ENCODE results near the gene MERTK. TPM values are rescaled to one million over a fixed set of nuclear protein-coding genes. Genes with fewer than 3 reads are reported as not detected.

The MERTK gene
- total RNA-seq, 6 donors from 2014 or later: 15.5 to 141 (median 21.9) TPM

DNA sequence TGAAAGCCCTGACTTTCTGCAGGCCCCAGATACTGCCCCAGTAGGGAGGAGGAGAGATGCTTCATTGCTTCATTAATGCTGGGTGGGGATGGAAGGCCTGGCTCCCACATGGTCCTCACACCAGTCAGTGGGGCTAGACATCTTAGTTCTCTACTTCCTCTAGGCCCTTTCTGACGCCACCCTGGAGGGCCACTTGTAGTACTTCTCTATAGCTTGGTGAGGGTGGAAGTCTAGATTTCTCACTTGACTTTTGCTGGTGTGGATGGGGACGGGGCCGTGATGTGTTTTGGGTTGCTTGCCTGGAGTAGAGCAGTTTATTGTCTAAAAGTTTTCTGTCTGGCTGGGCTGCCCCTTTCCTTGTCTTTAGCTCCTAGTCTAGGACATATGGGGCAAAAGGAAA, 18.7 kb downstream of the MERTK start:
- WGBS, 2 donors: 70 to 74% methylated on average over 3 of the region's 3 CpGs
- H3K4me1 ChIP-seq: peaks cover 7 to 25% (median 20%) of the 10 kb centered on the region in 4 donors
- H3K4me3 ChIP-seq: no peak overlapping the region
- no peak overlapping the region for H3K27ac ChIP-seq
- no peaks in the 10 kb centered on the region for H3K27me3 ChIP-seq
- DNase-seq (no peak), ATAC-seq (ENCODE audit: low FRiP score in 2 of 2) (no peak)
- no peaks in the 10 kb centered on the region for H3K9me3 ChIP-seq
- TF ChIP-seq EP300 (IDR thresholded peaks at IDR 0.05) (no peak), POLR2A (IDR thresholded peaks at IDR 0.05) (no peak), POLR2AphosphoS5 (IDR thresholded peaks at IDR 0.05) (no peak)
- TF ChIP-seq, protein P1, sequence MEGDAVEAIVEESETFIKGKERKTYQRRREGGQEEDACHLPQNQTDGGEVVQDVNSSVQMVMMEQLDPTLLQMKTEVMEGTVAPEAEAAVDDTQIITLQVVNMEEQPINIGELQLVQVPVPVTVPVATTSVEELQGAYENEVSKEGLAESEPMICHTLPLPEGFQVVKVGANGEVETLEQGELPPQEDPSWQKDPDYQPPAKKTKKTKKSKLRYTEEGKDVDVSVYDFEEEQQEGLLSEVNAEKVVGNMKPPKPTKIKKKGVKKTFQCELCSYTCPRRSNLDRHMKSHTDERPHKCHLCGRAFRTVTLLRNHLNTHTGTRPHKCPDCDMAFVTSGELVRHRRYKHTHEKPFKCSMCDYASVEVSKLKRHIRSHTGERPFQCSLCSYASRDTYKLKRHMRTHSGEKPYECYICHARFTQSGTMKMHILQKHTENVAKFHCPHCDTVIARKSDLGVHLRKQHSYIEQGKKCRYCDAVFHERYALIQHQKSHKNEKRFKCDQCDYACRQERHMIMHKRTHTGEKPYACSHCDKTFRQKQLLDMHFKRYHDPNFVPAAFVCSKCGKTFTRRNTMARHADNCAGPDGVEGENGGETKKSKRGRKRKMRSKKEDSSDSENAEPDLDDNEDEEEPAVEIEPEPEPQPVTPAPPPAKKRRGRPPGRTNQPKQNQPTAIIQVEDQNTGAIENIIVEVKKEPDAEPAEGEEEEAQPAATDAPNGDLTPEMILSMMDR (IDR thresholded peaks at IDR 0.05): no peak
- H3K36me3 ChIP-seq: peaks cover 0 to 6% (median 0%) of the 10 kb centered on the region in 4 donors

DNA sequence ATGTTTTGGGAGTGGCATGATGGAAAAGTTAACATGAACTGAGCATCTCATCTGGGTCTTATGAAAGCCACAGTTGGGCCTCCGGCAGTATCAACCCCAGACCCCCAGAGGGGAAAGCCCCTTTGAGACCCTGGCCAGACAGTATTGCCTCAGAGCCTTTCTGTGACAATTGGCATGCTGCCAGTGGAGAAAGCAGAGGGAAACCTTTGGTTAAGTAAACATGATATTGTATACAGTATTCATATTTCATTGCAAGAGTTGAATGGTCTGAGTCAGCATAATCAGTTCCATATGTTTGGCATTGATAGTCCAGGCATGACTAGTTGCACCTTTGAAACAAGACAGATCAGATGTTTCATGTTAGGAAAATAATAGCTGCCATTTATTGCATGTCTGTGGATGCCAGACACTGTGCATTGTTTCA, 20.0 kb downstream of the MERTK start:
- Histone ChIP-seq H3K27ac (peak overlapping the region in 1 of 4 donors; percentile 62), H3K27me3 (no peaks in the 10 kb centered on the region), H3K4me1 (peaks cover 7 to 25% (median 23%) of the 10 kb centered on the region in 4 donors), H3K9me3 (no peaks in the 10 kb centered on the region), H3K36me3 (peaks cover 0 to 6% (median 0%) of the 10 kb centered on the region in 4 donors), H3K4me3 (no peak overlapping the region)
- DNase-seq (no peak), ATAC-seq (ENCODE audit: low FRiP score in 2 of 2) (no peak)
- WGBS, 2 donors: 67 to 72% methylated on average over 1 of the region's 1 CpG
- TF ChIP-seq POLR2AphosphoS5 (IDR thresholded peaks at IDR 0.05) (no peak), EP300 (IDR thresholded peaks at IDR 0.05) (no peak), POLR2A (IDR thresholded peaks at IDR 0.05) (no peak)
- TF ChIP-seq, protein P1 (IDR thresholded peaks at IDR 0.05): no peak

DNA sequence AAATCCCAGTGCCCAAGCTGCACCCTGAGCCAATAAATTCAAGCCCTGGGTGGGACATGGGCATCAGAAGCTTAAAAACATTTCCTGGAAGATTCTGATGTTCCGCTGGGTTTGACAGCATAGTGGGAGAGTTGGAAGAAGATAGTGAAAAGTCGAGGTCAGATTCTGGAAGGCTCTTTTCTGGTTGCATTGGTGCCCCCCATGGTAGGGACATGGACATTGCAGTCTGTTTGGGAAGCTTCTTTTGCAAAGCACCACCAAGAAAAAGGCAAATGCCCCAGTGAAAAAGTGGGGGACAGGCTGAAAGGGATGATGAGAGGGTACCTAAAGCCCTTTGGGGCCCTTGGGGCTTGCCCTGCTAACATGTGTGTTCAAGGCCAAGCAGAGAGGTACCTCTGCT, 21.0 kb downstream of the MERTK start:
- Histone ChIP-seq H3K27ac (peak overlapping the region in 3 of 4 donors; percentile 43 to 74 (median 62)), H3K36me3 (peaks cover 0 to 6% (median 0%) of the 10 kb centered on the region in 4 donors), H3K9me3 (no peaks in the 10 kb centered on the region), H3K27me3 (no peaks in the 10 kb centered on the region), H3K4me1 (peaks cover 7 to 26% (median 25%) of the 10 kb centered on the region in 4 donors), H3K4me3 (no peak overlapping the region)
- 73 to 81% methylated on average over 2 of the region's 2 CpGs for WGBS, 2 donors
- DNase-seq (no peak), ATAC-seq (ENCODE audit: low FRiP score in 2 of 2) (no peak)
- TF ChIP-seq, protein P1 (IDR thresholded peaks at IDR 0.05): no peak
- TF ChIP-seq POLR2A (IDR thresholded peaks at IDR 0.05) (no peak), POLR2AphosphoS5 (IDR thresholded peaks at IDR 0.05) (no peak), EP300 (IDR thresholded peaks at IDR 0.05) (no peak)

DNA sequence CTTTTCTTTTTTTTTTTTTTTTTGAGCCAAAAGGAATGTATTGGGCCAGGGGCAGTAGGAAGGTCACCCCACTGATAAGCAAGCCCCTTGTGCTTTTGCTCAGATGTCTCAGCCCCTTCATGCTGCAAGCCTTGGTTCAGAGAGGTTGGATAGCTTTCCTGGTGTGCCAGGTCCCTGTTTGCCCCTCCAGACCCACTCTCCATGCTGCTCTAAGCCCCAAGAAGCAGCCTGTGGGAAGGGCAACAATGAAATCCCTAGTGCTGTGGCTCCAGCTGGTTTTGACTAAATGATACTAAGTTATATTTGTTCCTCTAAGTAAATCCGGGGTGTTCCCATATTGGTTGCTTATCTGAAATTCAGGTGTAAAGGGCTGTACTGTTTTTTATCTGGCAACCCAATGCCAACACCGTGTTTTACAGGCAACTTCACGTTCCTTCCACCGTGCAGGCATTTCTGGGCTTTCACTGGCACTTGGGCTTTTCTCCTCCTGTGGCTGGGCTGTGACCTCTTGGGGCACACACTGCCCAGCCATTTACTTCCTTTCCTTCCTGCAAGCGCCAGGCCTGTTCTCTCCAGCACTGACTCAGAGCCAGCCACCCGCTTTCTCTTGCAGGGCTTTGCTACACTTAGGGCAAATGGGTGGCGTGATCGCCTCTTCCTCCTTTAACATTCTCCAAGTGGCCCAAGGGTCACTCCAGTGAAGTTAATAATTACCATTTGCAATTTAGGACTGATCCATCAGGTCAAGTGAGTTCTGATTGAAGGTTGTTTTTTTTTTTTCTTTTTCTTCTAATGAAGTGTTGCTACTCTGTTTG, 21.6 kb downstream of the MERTK start:
- Histone ChIP-seq H3K27ac (peak overlapping the region in 3 of 4 donors; percentile 43 to 74 (median 62)), H3K4me3 (no peak overlapping the region), H3K4me1 (peaks cover 7 to 28% (median 25%) of the 10 kb centered on the region in 4 donors), H3K36me3 (peaks cover 0 to 6% (median 0%) of the 10 kb centered on the region in 4 donors), H3K9me3 (no peaks in the 10 kb centered on the region), H3K27me3 (no peaks in the 10 kb centered on the region)
- ATAC-seq (ENCODE audit: low FRiP score in 2 of 2) (peak; percentile 90 to 92), DNase-seq (peak in 1 of 2 donors; percentile 97)
- WGBS, 2 donors: 42 to 57% methylated on average over 7 to 8 of the region's 8 CpGs
- TF ChIP-seq, protein P1 (IDR thresholded peaks at IDR 0.05): no peak
- TF ChIP-seq POLR2A (IDR thresholded peaks at IDR 0.05) (peak in 1 of 4 donors; percentile 50), POLR2AphosphoS5 (IDR thresholded peaks at IDR 0.05) (peak; percentile 21 to 72), EP300 (IDR thresholded peaks at IDR 0.05) (peak in 2 of 4 donors; percentile 41 to 91)
